Skin epidermis (tissue), 12 donors: ENCODE results near the gene GMPR2.
"Not testable (repeated sequence)": the region's sequence is repeated elsewhere in the genome, so short reads cannot be mapped to it uniquely, and the experiment has no call there.

ENCODE experiments used
- H3K27ac ChIP-seq, 21 experiments: fragments of 200-600 bp; sonication (generic) in 11 of 21; one replicate each; pipeline ENCODE4 v1.5.0; 2020; ENCODE audit warnings: mild to moderate bottlenecking in 3 of 21, inconsistent platforms in 2 of 21, moderate library complexity in 2 of 21
- H3K4me3 ChIP-seq, 7 experiments: fragments of 200-600 bp; sonication (generic) in 2 of 7; one replicate each; pipeline ENCODE4 v1.5.0; 2020; ENCODE audit warnings: inconsistent platforms in 2 of 7, mild to moderate bottlenecking in 2 of 7, moderate library complexity in 1 of 7

The GMPR2 gene

DNA sequence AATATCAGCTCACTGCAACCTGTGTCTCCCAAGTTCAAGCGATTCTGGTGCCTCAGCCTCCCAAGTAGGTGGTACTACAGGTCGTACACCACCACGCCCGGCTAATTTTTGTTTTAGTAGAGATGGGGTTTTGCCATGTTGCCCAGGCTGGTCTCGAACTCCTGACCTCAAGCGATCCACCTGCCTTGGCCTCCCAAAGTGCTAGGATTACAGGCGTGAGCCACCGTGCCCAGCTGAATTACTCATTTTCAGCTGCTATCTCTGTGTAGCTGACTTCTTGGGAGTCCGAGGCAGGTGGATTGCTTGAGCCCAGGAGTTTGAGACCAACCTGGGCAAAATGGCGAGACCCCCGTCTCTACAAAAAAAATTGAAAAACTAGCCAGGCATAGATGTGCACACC lies 12.6 kb downstream of the GMPR2 start:
- H3K4me3 ChIP-seq, H3K27ac ChIP-seq: not testable (repeated sequence)

DNA sequence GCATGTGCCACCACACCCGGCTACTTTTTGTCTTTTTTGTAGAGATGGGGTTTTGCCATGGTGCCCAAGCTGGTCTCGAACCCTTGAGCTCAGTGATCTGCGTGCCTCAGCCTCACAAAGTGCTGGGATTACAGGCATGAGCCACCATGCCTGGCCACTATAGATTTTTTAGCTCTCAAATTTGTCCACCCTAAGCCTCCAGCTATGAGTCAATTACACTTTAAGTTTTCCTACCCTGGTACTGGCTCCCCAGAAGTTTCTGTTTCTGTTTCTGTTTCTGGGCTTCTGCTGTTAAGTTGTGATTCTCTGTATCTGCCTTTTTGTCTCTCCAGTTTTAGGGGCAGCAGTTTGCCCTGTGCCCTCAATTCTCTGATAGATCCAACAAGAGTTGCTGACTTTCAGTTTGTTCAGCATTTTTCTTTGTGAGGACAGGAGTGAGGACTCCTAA lies 14.1 kb downstream of the GMPR2 start:
- peak overlapping the region in 12 of 21 experiments; percentile 2 to 78 (median 54) for H3K27ac ChIP-seq
- no peak overlapping the region for H3K4me3 ChIP-seq

DNA sequence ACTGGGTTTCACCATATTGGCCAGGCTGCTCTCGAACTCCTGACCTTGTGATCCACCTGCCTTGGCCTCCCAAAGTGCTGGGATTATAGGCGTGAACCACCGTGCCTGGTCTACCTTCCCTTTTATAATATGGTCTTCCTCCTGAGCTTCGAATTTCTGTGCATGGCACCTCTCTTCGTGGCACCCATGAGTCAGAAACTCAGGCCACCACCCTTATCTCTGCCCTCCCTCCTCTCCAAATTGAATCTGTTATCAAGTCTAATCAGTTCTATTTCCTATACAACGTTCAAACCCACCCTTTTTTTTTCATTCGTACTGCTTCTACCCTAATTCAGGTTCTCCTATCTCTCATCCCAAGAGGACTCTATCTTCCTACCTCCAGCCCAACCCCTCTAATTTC lies 14.7 kb downstream of the GMPR2 start:
- H3K27ac ChIP-seq, result peak overlapping the region in 7 of 21 experiments; percentile 2 to 78 (median 58)
- no peak overlapping the region for H3K4me3 ChIP-seq

DNA sequence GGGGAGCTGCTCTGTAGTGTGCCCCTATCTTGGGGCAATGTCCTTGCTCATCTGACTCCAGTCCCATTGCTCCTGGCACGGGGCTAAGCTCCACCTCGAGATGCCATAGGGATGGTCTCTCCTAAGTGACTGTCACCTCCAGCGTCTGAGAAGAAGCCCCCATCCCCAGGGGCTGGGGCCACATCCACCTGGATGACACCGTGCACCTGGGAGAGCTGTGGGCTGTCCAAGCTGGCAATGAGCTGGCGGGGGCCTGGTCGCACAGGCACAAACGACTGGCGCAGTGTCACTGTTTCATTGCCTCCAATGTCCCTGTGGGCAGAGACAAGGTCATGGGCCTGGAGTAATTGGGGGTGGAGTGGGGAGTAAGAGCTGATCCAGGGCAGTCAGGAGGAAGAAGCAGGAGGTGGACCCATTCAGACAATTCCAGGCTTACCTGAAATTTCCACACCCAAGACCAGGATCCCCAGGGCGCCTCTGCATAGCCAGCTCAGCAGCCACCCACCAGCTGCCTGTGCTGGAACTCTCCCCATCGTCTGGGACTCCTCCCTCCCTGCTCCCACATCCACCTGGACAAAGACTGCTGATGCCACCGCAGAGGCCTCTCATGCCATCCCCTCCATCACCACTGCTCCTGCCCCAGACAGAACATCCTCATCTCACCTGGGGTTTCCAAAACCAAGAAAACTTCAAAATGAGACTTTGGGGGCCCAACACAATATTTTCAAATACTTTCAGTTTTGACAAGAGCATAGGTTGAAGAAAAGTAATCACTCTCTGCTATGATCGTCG lies 16.7 kb downstream of the GMPR2 start:
- no peak overlapping the region for H3K27ac ChIP-seq
- H3K4me3 ChIP-seq, result no peak overlapping the region

DNA sequence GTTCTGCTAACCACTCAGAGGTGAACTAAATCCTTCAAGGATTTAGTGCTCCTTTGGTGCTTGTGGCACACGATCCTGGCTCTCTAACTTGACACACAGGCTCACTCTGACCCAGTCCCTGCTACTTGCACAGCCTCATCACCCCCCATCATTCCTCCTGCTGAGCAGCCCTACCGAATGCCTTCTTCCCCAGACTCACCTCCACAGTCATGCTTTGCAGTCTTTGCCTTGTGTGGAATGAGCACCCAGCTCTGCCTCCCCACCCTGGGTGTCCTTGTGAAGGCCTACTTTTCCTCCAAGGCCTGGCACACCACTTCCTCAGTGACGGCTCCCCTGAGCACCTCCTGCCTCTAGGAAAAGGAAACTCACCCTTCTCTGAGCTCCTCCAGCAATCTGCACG lies 17.6 kb downstream of the GMPR2 start:
- Histone ChIP-seq H3K27ac (peak overlapping the region in 1 of 21 experiments; percentile 29), H3K4me3 (no peak overlapping the region)

DNA sequence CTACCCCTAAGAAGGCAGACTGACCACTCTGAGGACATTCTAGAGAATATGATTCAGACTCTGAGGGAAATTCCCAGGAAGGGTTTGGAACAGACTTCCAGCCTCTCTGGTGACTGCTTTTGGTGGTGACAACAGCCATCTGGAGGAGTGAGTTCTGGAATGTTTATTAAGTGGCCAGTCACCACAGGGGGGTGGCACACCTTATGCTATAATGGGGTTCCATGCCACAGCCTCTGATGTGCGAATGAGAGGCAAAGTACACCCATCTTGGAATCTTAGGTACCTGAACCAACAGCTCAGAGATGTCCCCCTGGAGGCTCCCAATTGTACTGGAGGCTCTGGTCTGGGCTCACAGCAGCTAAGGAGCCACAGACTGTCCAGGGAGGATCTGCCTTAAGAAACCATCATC lies 19.2 kb downstream of the GMPR2 start:
- Histone ChIP-seq H3K4me3 (no peak overlapping the region), H3K27ac (peak overlapping the region in 4 of 21 experiments; percentile 16 to 41 (median 21))

DNA sequence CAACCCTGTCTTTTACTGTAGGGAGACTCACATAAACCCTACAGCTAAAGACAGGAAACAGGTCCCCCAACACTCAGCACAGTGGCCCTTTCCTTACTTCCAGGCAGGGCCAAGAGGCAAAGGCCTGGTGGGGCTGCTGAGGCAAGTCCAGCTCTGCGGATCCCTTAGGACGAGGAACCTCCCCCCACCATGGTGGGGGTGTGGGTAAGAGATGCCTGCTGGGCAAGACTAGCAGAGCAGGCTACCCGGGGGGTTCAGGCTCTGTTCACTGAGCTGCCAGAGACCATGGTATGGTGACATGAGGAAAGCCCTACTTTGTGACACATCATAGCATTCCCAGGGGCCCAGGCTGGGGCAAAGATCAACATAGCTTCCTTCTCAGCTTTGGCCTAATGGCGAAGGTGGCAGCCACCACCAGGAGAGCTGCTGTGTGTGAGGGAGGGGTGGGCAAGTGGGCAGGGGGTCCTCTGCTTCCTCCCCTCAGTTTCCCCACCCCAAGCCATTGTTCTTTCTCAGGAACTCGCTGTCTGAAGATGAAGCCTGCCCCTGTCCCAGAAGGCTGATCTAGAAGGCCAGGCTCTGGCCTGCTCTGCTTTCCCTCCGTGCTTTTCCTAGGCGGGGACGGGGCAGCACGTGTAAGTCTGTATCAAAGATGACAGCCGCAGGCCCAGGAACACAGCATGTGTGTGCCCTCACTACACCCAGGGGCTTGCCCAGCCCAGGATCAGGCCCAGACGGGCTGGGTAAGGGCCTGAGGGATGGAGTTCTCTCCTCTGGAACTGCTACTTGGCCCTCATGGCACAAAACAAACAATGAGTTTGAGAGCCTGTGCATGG lies 19.8 kb downstream of the GMPR2 start:
- H3K4me3 ChIP-seq, result no peak overlapping the region
- H3K27ac ChIP-seq, result peak overlapping the region in 4 of 21 experiments; percentile 16 to 41 (median 21)

DNA sequence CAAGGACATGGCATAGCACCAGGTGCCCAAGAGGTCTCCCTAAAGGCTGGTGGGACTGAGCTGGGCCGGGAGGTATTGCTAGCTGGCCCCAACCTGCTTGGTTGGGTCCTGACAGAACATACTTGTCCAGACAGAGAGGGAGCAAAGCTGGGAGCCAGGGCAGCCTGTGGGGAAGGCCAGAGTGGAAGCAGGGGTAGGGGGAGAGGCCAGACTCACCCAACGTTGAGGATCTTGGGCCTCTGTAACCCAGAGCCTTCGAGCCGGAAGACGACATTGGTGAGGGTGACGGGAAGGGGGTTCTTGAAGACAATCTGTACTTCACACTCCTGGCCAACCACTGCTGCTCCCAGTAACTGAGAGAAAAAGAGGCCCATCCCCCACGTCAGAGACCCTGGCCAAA lies 21.2 kb downstream of the GMPR2 start:
- no peak overlapping the region for H3K4me3 ChIP-seq
- H3K27ac ChIP-seq, result no peak overlapping the region

DNA sequence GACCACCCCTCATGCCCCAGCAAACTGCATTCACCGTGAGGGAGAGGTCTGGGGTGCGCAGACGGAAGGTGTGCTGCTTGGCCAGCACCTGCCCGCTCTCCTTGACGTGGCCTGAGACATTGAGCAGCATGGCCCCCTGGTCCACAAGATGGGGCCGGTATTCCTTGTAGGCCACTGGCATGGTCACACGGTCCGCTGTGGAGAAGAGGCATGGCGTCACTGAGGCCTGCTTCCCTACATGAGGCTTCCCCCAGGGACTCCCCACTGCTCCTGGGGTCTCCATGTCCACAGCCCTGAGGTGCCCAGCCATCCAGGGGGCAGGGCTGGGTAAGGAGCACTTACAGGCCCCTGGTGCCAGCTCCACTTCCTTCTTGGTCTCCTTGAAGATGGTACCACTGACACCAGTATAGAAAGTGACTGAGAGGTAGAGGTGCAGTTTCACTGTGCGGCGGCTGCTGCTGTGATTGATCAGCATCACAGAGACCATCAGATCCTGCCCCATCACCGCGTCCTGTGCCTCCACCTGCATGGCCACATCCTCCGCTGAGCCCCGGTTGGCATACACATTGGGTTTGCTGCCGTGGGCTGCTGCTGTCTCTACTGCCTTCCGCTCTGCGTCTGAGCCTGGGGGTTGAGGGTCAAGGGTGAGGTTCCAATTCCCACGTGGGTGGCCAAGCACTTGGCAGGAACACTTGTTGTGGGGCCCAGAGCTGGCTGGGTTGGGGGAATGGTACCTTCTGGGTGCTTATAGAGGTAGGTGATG lies 22.1 kb downstream of the GMPR2 start:
- Histone ChIP-seq H3K27ac (no peak overlapping the region), H3K4me3 (no peak overlapping the region)

DNA sequence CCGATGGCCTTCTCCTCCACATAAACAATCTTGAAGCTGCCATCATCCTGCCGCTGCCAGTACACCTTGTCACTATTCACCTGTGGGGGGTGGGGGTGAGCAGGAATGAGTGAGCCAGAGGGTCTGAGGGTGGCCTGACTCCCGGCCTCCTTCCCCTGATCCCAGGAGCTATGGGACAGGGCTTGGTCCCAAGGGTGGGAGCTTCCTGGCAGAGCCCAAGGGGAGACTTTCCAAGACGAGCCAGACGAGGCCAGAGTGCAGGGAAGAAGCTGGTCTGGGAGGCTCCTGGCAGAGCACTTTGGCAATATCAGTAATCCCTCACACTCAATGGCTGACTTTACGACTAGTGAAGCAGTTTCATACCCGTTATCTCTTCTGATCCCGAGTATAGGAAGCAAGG lies 22.7 kb downstream of the GMPR2 start:
- Histone ChIP-seq H3K27ac (no peak overlapping the region), H3K4me3 (no peak overlapping the region)

DNA sequence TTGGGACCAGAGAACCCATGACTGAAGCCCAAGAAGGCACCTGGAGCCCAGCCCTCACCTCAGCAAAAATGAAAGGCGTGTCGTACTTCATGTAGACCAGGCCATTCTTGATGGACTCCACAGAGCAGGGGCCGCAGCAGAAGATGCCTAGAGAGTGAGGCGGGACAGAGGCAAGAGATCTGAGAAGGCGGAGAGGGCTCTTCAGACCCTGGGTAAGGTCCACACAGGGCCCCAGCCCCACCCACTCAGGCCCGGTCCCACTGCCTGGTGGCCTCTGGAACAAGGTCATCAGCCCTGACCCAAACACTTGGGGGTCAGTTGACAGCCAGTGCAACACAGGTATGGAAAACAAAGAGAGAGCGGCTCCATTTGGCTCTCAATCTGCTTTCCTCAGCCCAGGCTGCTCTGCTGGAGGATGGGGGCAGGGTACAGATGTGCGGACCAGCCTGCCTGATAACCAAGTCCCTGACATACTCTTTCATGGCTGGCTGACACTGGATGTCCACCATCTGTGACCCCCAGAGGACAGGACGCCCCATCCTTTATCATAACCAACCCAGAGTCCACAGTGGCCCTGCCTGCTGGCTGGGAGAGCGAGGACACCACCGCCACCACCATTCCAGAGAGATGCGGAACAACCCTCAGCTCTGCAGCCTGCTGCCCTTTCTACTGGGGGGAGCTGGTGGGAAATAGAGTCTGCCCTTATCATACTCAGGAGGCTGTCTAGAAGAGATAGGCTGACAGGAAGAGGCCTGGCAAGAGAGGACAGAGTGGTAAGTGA lies 23.4 kb downstream of the GMPR2 start:
- Histone ChIP-seq H3K4me3 (no peak overlapping the region), H3K27ac (no peak overlapping the region)

DNA sequence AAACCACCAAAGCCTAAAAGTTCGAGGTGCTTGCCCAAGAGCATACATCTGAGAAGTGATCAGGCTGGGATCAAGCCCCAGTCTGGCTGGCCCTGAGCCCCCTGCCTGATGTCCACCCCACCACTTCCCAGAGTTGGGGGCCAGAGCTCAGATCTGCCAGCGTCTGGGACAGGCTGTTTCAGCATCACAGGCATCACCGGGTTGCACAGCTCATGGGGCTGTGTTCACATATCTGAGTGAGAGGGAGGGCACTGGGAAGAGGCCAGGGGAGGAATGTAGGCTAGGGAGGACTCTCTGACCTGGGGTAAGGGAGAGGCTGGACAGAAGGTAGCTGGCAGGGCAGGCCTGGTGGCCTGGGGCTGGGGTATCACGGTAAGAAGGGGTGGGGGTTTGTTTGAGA lies 24.2 kb downstream of the GMPR2 start:
- Histone ChIP-seq H3K27ac (no peak overlapping the region), H3K4me3 (no peak overlapping the region)

DNA sequence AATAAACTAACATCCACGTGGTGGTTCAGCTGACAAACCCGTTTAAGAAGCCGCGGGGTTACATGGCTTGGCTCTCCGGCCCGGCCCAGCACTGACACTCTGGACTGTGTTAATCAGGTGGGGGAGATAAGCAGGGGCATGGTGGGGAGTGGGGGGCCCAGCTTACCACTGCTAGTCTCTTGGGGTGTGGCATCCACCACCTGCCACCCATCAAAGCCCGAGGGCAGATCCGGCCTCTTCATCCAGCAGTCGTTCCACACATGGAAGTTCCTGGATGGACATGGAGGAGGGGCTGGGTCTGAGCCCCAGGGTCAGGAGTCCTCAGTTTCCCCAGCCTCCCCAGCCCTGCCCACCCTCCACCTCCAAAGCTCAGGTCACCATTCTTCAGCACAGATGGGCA lies 25.4 kb downstream of the GMPR2 start:
- H3K27ac ChIP-seq, result peak overlapping the region in 1 of 21 experiments; percentile 21
- H3K4me3 ChIP-seq, result no peak overlapping the region

DNA sequence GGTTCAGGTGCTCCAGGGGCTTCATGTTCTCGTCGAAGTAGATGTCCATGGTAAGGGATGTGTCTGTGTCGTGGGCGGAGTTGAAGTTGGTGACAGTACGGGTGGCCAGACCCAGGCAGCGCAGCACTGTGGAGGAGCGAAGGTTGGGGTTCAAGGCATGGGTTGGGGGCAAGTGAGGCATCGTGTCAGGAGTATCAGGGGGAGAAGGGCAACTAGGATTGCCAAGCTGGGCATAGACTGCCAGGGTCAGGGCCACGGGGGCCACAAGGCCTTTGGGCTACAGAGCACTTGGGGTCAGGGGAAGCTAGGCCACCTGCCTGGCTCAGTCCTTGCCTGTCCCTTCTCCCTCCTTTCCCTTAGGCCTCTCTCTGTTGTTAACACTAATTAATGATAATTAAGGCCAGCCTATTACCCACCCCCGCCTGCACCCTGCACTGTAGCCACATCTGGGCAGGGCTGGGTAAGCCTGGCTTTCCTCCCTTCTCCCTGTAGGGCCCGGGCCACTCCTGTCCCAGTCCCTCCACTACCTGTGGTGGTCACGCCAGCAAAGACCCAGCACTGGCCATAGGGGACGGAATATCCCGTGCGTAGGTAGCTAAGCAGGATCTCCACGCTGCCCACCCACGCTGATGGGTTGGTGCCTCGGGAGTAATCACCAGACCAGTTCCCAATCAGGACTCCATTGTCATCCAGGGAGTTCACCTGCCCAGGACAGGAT lies 26.0 kb downstream of the GMPR2 start:
- Histone ChIP-seq H3K4me3 (no peak overlapping the region), H3K27ac (peak overlapping the region in 7 of 21 experiments; percentile 2 to 69 (median 41))

DNA sequence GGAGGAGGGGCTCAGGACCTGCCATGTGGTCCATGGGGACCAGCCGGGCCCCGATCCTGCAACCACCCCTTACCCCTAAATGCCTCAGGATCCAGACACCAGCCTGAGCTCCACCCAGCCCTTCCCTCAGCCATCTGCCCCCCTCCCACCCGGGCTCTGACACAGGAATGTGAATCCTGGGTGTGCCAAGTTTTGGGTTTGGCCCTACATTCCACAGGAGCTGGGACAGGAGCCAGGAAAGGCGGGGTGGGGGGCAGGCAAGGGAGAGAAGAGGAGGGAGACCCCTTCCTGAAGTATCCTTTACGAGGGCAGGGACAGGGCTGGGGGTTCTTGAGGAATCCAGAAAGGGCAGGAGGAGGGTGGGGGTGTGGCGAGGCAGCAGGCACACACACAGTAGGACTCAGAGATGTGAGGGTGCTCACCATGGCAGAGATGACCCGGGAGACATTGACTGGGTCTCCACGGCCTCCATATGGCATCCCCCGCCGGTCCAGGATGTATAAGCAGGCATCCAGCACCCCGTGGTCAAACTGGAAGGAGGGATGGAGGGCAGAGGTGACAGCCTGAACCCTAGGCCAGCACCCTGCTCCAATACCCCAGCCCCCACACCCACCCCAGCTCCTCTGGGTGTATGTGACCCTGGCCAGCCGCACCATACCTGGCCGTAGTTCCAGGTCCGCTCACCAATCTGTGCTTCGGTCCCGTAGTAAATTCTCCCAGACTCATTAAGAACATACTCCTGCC lies 26.7 kb downstream of the GMPR2 start:
- Histone ChIP-seq H3K4me3 (no peak overlapping the region), H3K27ac (peak overlapping the region in 12 of 21 experiments; percentile 2 to 82 (median 46))

DNA sequence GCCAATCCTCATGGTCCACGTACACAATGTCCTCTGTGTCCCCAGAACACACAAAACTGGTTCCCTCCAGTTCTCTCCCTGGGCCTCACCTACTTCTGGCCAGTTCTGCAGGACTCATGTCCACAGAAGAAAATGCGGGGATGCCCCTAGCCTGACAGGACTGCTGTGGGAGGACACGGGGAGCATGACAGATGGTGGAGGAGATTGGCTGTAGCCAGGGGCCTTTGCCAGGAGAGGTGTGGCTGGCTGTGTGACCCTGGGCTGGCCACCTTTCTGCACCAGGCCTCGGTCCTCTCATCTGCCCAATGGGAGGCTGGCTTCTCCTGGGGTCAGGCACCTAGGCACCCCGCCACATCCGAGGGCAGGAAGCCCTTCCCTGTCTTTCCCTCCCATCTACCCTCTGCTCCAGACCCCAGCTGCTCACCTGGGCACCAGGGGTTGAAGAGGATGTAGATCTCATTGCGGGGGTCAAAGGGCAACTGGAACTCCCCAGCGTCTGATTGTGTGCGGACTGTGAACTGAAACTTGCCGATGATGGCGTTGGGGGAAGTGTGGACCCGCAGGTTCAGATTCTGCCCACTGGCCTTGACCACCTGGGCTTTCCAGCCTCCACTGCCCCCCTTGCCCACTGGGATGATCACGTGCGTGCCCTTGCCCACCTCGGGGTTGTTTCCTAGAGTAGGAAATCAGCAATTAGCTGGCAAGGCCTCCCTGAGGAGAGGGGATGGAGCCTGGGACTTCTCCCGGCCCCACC lies 27.5 kb downstream of the GMPR2 start:
- no peak overlapping the region for H3K4me3 ChIP-seq
- H3K27ac ChIP-seq, result peak overlapping the region in 9 of 21 experiments; percentile 5 to 82 (median 36)

DNA sequence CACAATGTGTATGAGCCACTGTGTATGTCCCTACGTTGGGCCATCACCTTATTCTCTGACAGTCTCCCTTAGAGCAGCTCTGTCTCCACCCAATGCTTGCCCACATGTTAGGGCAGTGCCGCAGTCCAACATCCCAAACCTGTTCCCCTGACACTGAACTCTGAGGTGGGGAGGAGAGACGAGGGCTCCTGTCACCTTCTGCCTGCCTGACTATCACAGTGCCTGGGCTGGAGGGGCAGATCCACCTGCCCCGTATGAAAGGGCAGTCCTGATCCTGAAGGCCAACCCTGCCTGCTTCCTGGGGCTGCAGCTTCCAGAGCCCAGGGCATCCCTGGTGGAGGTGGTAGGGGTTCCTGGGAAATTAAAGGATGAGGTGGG lies 28.0 kb downstream of the GMPR2 start:
- peak overlapping the region in 4 of 7 experiments; percentile 1 to 23 (median 5) for H3K4me3 ChIP-seq
- H3K27ac ChIP-seq, result peak overlapping the region in 9 of 21 experiments; percentile 11 to 82 (median 34)
